ENCODE results near the gene CENATAC. TPM values are rescaled to one million over a fixed set of nuclear protein-coding genes. Genes with fewer than 3 reads are reported as not detected.
A peak's percentile ranks its signal among the peaks of the same experiment; 100 is the strongest.

The CENATAC gene
- total and polyA plus RNA-seq, 10 donors = 27.0 to 86.2 (median 65.8) TPM

GRCh38 chr11:119027561-119028345, 29.8 kb downstream of the CENATAC start:
- peaks cover 0 to 58% (median 32%) of the 10 kb centered on the region in 6 donors for H3K36me3 ChIP-seq
- H3K27me3 ChIP-seq (replicated peaks in 1 of 7) = no peaks in the 10 kb centered on the region
- H3K4me3 ChIP-seq = no peak overlapping the region
- H3K9me3 ChIP-seq = no peaks in the 10 kb centered on the region
- DNase-seq = peak; percentile 72
- peaks cover 14 to 68% (median 43%) of the 10 kb centered on the region in 6 donors for H3K4me1 ChIP-seq
- intact Hi-C loops (cut with DNase I; ENCODE audit: low total_unique reads) = no loop called here
- 95 to 100% (median 96%) methylated on average over 8 to 9 of the region's 9 CpGs for WGBS, 5 donors
- peak overlapping the region in 2 of 8 donors; percentile 14 to 24 for H3K27ac ChIP-seq
- TF ChIP-seq POLR2A (IDR thresholded peaks at IDR 0.05) (no peak), CTCF (IDR thresholded peaks at IDR 0.05 in 8 of 11, conservative IDR thresholded peaks at IDR 0.05 in 3 of 11) (no peak)

GRCh38 chr11:119028346-119029068, 30.6 kb downstream of the CENATAC start:
- no peak overlapping the region for H3K4me3 ChIP-seq
- DNase-seq = peak; percentile 64
- intact Hi-C loops (cut with DNase I; ENCODE audit: low total_unique reads) = no loop called here
- peaks cover 14 to 62% (median 41%) of the 10 kb centered on the region in 6 donors for H3K4me1 ChIP-seq
- WGBS, 5 donors = 62 to 92% (median 87%) methylated on average over 5 to 9 of the region's 9 CpGs
- H3K27ac ChIP-seq = peak overlapping the region in 3 of 8 donors; percentile 81 to 87 (median 85)
- TF ChIP-seq POLR2A (IDR thresholded peaks at IDR 0.05) (no peak), POLR2AphosphoS5 (IDR thresholded peaks at IDR 0.05) (no peak), CTCF (IDR thresholded peaks at IDR 0.05 in 8 of 11, conservative IDR thresholded peaks at IDR 0.05 in 3 of 11) (no peak)
- H3K9me3 ChIP-seq = no peaks in the 10 kb centered on the region
- peaks cover 0 to 51% (median 24%) of the 10 kb centered on the region in 6 donors for H3K36me3 ChIP-seq
- no peaks in the 10 kb centered on the region for H3K27me3 ChIP-seq (replicated peaks in 1 of 7)

- TF ChIP-seq POLR2A (IDR thresholded peaks at IDR 0.05) = no peak
- TF ChIP-seq POLR2AphosphoS5 (IDR thresholded peaks at IDR 0.05) = no peak
- TF ChIP-seq CTCF (IDR thresholded peaks at IDR 0.05 in 8 of 11, conservative IDR thresholded peaks at IDR 0.05 in 3 of 11) = no peak
- Histone ChIP-seq H3K4me3 (peak overlapping the region in 2 of 8 donors; percentile 77 to 83), H3K4me1 (peaks cover 14 to 57% (median 40%) of the 10 kb centered on the region in 6 donors), H3K36me3 (peaks cover 0 to 46% (median 20%) of the 10 kb centered on the region in 6 donors), H3K27ac (peak overlapping the region in 6 of 8 donors; percentile 26 to 87 (median 80)), H3K9me3 (no peaks in the 10 kb centered on the region), H3K27me3 (replicated peaks in 1 of 7) (no peaks in the 10 kb centered on the region)
- DNase-seq = peak; percentile 48
- 70 to 95% (median 93%) methylated on average over 1 of the region's 1 CpG for WGBS, 5 donors
- intact Hi-C loops (cut with DNase I; ENCODE audit: low total_unique reads) = no loop called here
These were observed 31.1 kb downstream of the CENATAC start for GRCh38 chr11:119029069-119029339.
